BJ (cell line): ENCODE measurements around the gene GPSM1. TPM values are rescaled to one million over a fixed set of nuclear protein-coding genes. Genes with fewer than 3 reads are reported as not detected.

Experiments
- CTCF ChIA-PET: fragments of 350-600 bp; formaldehyde crosslinking; extraction: SDS; loops from one replicate; lab custom pipeline; 2021; ENCODE audit warnings: antibody characterized with exemption, inconsistent platforms; lab: Yijun Ruan, JAX
- POLR2A ChIA-PET: fragments of 300-600 bp; sonication (Branson Sonifier 250); formaldehyde crosslinking; extraction: SDS; loops from one replicate; lab custom pipeline; 2021; ENCODE audit warnings: antibody characterized with exemption; lab: Charles Lee
- DNase-seq: peaks from one replicate; pipeline ENCODE4 v3.0.0-alpha.2; 2011; ENCODE audit warnings: low read depth
- H3K27me3 ChIP-seq: 2 replicates; pipeline ENCODE4 v1.6.0; 2011; ENCODE audit warnings: low read length; ENCODE audit not compliant: control insufficient read depth, insufficient read depth
- H3K36me3 ChIP-seq: 2 replicates; pipeline ENCODE4 v1.5.1; 2011; ENCODE audit warnings: low read length; ENCODE audit not compliant: control insufficient read depth, insufficient read depth
- H3K4me3 ChIP-seq: 2 replicates; pipeline ENCODE4 v1.5.1; 2011; ENCODE audit warnings: low read depth, mild to moderate bottlenecking, control low read depth, low read length
- polyA plus RNA-seq: library from polyadenylated mRNA; depleted of rRNA; stranded (reverse); fragments of >200 nt; gene quantifications from 2 replicates; pipeline ENCODE4 v1.2.3, GENCODE V29; 2011
- TF ChIP-seq, protein P1 (sequence below): IDR thresholded peaks from 2 replicates; pipeline ENCODE4 v1.5.1; 2011; ENCODE audit warnings: low read depth, mild to moderate bottlenecking, control low read depth, inconsistent platforms, low read length, moderate library complexity; ENCODE audit not compliant: insufficient read depth

GPSM1 gene
- polyA plus RNA-seq, 1 experiment = 33.1 TPM

DNA sequence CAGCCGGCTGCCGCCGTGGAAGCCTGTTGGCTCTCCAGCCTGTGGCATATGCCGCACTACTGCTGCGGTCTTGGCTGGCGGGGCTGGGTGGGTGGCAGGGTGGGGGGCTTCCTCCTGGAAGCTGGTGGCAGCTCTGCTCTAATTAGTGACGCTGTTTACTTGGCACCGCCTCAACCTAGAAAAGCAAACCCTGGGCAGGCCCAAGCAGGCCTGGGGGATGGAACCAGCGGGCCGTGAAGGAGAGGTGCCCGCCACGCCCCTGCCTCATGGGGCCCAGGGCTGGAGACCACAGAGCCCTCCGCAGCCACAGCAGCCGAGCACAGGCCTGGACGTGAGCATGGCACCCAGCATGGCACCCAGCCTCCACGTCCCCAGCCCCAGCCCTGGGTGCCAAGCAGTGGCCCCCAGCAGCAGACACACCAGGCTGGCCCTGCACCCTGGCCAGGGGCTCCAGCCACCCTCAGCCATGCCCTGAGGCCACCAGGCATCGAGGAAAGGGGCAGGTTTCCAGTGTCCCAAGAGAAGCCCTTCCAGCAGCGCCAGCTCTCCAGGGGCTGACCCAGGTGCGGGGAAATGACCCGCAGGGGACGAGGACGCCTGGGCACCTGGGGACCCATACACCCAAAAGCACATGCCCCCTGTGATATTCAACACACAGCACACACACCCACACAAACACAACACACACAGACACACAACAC, 18.1 kb upstream of the GPSM1 start:
- POLR2A ChIA-PET = no interaction called here
- H3K27me3 ChIP-seq = no peaks in the 10 kb centered on the region
- TF ChIP-seq, protein P1, sequence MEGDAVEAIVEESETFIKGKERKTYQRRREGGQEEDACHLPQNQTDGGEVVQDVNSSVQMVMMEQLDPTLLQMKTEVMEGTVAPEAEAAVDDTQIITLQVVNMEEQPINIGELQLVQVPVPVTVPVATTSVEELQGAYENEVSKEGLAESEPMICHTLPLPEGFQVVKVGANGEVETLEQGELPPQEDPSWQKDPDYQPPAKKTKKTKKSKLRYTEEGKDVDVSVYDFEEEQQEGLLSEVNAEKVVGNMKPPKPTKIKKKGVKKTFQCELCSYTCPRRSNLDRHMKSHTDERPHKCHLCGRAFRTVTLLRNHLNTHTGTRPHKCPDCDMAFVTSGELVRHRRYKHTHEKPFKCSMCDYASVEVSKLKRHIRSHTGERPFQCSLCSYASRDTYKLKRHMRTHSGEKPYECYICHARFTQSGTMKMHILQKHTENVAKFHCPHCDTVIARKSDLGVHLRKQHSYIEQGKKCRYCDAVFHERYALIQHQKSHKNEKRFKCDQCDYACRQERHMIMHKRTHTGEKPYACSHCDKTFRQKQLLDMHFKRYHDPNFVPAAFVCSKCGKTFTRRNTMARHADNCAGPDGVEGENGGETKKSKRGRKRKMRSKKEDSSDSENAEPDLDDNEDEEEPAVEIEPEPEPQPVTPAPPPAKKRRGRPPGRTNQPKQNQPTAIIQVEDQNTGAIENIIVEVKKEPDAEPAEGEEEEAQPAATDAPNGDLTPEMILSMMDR = no peak
- no peak overlapping the region for H3K4me3 ChIP-seq
- H3K36me3 ChIP-seq = no peaks in the 10 kb centered on the region
- CTCF ChIA-PET = no interaction called here
- no peak for DNase-seq

DNA sequence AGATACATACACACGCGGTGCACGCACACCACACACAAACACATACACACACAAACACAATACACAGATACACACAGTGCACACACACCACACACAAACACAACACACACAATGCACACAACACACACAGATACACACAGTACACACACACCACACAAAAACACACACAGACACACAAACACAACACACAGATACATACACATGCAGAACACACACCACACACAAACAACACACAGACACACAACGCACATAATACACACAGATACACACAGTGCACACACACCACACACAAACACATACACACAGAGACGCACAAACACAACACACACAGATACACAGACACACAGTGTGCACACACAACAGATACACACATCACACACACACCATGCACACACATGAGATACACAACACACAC, 17.5 kb upstream of the GPSM1 start:
- TF ChIP-seq, protein P1 = no peak
- ChIA-PET POLR2A (no interaction called here), CTCF (interaction anchor here (4.7 to 4.9 kb wide), 2 partner anchors 54 to 92 kb away, joined by 68 to 84 read pairs; partner anchors contain the start of genes DNLZ and SNAPC4)
- Histone ChIP-seq H3K36me3 (no peaks in the 10 kb centered on the region), H3K4me3 (no peak overlapping the region), H3K27me3 (no peaks in the 10 kb centered on the region)
- no peak for DNase-seq

DNA sequence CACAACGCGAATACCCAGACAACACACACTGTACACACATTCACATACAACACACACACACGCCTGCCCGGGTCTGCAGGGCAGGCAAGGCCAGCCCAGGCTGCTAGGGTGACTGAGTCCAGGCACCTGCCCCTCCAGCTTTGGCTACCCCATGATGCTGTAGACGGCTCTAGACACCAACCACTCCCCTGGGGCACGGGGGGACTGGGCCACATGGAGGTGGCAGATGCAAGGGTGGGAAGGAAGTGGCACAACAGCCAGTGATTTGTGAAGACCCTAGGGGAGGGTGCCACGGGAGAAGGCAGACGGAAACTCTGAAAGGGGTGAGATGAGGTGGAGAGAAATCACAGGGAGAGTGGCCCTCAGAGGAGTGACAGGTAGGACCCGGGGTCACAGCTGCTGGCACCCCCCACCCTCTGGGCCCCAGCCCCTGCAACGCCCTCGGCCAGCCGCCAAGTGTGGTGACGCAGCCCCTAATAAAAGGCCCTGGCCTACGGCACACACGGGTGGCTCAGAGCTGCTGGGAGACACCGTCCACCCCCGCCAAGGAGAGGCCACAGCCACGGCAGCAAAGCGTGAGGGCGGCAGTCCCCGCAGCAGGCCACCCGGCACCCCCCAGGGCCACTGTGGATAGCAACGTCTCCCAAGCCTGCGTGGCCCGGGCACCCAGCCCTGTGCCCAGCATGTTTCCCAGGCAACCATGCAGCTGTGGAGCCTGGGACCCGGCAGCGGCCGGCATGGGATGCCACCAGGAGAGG, 16.9 kb upstream of the GPSM1 start:
- H3K4me3 ChIP-seq = no peak overlapping the region
- TF ChIP-seq, protein P1 = no peak
- CTCF ChIA-PET = interaction anchor here (3.1 to 4.9 kb wide), 4 partner anchors 15 to 91 kb away, joined by 24 to 93 read pairs (median 76); partner anchors contain the start of genes DNLZ, GPSM1 and SNAPC4
- no peak for DNase-seq
- POLR2A ChIA-PET = no interaction called here
- no peaks in the 10 kb centered on the region for H3K27me3 ChIP-seq
- H3K36me3 ChIP-seq = no peaks in the 10 kb centered on the region

DNA sequence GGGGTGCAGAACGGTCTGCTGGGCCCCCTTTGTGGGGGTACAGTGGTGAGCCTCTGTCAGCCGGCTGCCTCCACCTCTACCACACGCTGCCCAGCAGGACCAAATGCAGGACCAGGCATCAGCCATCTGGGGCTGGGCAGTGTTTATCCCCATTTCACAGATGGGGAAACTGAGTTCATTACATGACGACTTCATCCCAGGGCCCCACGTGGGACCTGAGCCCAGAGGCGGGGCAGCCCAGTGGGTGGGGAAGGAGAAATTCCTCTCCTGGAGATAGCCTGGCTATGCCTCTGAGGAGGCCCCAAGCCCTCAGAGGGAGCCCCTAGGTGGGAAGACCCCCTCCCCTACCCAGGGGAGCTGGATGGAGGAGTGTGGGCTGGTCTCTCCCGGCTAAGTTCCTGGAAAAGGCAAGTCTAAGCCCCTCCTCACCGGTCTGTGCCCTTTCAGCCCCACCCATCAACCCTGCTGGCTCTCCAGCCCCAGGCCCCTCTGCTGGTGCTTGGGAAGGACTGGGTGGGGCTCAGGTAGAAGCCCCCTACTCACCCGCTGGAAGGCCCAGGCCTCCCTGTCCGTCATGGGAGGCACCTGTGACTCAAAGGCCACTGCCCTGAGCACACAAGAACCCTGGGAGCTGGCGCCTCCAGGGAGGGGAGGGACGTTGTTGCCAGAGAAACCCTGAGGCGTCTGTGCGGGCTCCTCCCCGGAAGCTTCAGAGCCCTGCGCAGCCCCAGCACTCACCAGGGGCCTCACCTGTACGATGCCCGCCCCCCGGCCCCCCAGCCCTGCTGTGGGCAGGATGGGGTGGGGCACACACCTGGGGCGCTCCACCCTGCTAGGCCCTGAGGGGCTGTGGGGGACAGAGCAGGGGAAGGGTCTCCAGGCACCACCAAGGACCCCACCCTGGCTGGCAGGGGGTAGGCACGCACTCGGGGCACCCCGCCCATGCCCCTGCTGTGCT, 16.0 kb upstream of the GPSM1 start:
- no peak for DNase-seq
- ChIA-PET CTCF (interaction anchor here (0.6 to 4.9 kb wide), 14 partner anchors 14 to 197 kb away, joined by 3 to 93 read pairs (median 7); partner anchors contain the start of genes CARD9, DNLZ, GPSM1 and SNAPC4), POLR2A (no interaction called here)

More for the DNA sequence above, 16.0 kb upstream of the GPSM1 start:
- no peaks in the 10 kb centered on the region for H3K36me3 ChIP-seq
- TF ChIP-seq, protein P1 = no peak
- no peaks in the 10 kb centered on the region for H3K27me3 ChIP-seq
- H3K4me3 ChIP-seq = no peak overlapping the region
